GM12801 (cell line): ENCODE results near the gene VPS36.

Experiments
- TF ChIP-seq, protein P1 (sequence below): IDR thresholded peaks from one replicate; pipeline ENCODE4 v1.5.1; 2011; ENCODE audit warnings: control low read depth; ENCODE audit not compliant: insufficient read length; ENCODE audit errors: extremely low read depth

The VPS36 gene

DNA sequence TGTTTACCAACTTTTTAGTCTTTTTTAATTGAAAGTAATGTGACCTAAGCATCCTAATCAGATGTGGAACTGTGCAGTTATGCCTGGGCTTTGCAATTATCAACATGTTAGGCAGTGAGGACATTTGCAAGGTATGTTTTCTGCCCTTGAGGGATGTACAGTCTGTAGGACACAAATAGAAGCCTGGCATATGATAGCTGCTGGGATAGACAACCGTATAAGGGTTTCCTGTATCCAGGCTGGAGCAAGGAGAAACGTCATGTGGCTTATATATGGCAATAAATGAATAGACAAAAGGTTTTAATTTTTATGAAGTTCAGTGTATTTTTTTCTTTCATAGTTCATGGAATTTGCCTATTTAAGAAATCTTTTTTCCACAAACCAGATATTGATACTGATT is 2.0 kb upstream of the VPS36 start:
- TF ChIP-seq, protein P1, sequence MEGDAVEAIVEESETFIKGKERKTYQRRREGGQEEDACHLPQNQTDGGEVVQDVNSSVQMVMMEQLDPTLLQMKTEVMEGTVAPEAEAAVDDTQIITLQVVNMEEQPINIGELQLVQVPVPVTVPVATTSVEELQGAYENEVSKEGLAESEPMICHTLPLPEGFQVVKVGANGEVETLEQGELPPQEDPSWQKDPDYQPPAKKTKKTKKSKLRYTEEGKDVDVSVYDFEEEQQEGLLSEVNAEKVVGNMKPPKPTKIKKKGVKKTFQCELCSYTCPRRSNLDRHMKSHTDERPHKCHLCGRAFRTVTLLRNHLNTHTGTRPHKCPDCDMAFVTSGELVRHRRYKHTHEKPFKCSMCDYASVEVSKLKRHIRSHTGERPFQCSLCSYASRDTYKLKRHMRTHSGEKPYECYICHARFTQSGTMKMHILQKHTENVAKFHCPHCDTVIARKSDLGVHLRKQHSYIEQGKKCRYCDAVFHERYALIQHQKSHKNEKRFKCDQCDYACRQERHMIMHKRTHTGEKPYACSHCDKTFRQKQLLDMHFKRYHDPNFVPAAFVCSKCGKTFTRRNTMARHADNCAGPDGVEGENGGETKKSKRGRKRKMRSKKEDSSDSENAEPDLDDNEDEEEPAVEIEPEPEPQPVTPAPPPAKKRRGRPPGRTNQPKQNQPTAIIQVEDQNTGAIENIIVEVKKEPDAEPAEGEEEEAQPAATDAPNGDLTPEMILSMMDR: no peak

DNA sequence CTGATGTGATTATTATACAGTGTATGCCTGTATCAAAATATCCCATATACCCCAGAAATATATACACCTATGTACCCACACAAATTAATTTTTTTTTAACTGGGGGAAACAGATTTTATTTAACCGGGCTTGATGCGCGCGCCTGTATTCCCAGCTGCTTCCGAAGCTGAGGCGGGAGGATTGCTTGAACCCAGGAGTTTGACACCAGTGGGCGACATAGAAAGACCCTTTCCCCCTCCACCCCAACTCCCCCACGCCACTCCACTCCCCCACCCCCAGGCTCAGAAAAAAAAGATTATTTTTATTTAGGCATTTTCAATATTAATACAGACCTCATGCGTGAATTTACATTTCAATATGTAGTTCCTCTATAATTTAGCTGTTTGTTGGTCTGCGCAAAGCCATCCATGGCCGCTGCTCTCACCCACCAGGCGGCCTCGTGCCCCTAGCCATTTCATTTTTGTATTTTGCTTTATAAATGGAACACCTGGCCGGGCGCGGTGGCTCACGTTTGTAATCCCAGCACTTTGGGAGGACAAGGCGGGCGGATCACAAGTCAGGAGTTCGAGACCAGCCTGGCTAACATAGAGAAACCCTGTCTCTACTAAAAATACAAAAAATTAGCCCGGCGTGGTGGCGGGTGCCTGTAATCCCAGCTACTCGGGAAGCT is 836 bp upstream of the VPS36 start:
- TF ChIP-seq, protein P1: no peak

DNA sequence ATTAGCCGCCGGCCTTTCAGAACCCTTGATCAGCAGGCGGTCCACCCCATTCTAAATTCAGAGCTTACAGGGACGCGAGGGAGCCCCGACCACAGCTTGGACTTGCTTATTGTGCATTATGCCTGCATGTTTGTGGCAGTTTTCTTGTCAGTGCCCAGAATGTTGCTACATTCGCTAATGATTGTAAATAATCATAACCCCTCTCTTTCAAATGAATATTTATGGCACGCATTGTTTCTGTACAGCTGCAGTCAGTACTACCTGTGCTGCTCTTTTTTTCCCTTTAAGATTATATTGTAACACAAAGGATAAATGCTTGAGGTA is 321 bp upstream of the VPS36 start:
- TF ChIP-seq, protein P1: no peak

GRCh38 chr13:52449331-52450011 is 963 bp downstream of the VPS36 start:
- TF ChIP-seq, protein P1: no peak

DNA sequence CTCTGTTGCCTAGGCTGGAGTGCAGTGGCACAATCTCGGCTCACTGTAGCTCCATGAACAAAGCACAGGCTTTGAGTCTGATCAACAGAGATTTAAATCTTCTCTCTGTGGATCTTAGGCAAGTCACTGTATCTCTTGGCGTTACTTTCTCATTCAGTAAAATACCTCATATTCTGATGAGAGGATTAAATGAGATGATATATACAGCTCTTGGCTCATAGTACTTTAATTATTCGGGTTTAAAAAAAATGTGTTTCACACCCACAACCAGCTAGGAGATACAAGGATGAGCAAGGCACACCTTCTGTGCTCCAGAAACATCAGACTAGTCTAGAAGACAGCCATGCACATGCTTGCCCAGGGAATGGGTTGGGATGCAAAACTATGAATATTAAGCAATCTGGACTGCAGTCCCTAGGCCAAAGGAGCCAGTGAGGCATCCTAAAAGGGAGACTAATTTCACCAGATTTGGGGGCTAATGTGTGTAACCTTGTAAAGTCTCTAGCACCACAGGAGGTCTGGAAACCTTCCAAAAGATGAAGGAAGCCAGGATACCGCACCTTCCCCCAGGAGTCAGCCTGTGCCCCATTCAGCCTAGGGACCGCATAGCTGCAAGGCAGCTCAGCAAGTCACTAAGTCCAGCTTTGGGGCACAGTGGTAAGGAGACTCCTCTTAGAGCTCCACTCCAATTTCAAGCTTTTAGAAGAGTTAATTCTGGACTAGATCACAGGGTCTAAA is 2.5 kb downstream of the VPS36 start:
- TF ChIP-seq, protein P1: no peak

GRCh38 chr13:52447354-52447753 is 3.1 kb downstream of the VPS36 start:
- TF ChIP-seq, protein P1: no peak

DNA sequence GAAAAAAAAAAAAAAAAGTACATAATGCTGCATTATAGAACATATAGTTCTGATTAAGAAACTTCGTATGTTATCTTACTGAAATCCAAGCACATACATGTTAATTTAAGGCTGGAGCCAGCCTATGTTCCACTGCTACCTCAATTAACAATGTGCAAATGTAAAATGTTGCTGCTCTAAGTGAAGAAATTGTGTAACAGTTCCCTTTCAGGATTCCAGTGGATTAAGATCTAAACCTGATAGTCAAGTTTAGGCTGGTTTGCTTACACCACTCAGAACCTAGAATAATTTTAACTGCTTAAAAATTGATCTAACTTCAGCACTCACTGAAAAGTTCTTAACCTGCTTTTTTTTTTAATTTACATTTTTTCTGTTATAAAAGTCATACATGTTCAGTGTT is 4.2 kb downstream of the VPS36 start:
- TF ChIP-seq, protein P1: no peak
